GM12801 (cell line): ENCODE data around the gene KRT38.

ENCODE experiments used
- TF ChIP-seq, protein P1 (sequence below): IDR thresholded peaks from one replicate; pipeline ENCODE4 v1.5.1; 2011; ENCODE audit warnings: control low read depth; ENCODE audit not compliant: insufficient read length; ENCODE audit errors: extremely low read depth

KRT38 gene

DNA sequence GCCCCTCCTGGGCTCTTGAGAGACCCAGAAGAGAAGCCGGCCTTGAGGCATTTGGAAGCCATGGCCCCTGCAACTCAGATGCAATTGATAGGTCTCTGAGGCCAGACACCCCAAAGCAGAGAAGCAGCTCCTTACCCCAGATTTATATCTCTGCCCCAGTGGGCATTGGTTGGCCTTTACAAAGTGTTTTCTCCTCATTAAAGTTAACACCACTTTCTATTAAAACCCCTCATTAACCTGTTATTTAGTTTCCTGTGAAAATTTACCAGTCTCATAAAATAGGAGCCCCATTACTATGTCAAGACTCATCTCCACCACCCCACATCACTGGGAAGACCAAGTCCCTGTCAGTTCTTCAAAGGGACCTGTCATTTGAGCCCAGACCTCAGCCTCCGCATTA, 40.3 kb upstream of the KRT38 start, which contains the start of gene KRT35:
TSS of gene KRT35 (minus strand) at position 116 of the 400 bp plus-strand sequence. CDS start at position 62, 54 bp downstream.
- TF ChIP-seq, protein P1, sequence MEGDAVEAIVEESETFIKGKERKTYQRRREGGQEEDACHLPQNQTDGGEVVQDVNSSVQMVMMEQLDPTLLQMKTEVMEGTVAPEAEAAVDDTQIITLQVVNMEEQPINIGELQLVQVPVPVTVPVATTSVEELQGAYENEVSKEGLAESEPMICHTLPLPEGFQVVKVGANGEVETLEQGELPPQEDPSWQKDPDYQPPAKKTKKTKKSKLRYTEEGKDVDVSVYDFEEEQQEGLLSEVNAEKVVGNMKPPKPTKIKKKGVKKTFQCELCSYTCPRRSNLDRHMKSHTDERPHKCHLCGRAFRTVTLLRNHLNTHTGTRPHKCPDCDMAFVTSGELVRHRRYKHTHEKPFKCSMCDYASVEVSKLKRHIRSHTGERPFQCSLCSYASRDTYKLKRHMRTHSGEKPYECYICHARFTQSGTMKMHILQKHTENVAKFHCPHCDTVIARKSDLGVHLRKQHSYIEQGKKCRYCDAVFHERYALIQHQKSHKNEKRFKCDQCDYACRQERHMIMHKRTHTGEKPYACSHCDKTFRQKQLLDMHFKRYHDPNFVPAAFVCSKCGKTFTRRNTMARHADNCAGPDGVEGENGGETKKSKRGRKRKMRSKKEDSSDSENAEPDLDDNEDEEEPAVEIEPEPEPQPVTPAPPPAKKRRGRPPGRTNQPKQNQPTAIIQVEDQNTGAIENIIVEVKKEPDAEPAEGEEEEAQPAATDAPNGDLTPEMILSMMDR = no peak

- TF ChIP-seq, protein P1 = no peak
Observed at GRCh38 chr17:41480581-41480980, 39.8 kb upstream of the KRT38 start.

DNA sequence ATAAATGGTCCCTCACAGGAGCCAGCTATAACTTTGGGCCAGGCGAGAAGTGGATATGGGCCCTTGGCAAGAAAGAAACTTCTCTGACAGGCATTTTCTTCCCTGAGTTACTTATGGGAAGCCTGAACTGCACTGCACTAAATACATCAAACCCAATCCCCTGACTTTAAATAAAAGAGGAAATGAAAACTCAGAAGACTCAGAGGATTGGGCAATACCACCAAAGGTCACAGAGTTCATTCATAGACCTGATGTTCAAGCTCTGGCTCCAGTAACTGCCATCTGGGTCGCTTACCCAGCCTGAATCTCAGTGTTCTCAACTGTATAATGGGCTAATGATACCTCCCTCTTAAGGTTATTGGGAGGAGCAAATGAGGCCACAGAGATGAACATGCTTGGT, 39.4 kb upstream of the KRT38 start:
- TF ChIP-seq, protein P1 = no peak

- TF ChIP-seq, protein P1 = no peak
Observed at GRCh38 chr17:41478237-41478636, 37.5 kb upstream of the KRT38 start.

DNA sequence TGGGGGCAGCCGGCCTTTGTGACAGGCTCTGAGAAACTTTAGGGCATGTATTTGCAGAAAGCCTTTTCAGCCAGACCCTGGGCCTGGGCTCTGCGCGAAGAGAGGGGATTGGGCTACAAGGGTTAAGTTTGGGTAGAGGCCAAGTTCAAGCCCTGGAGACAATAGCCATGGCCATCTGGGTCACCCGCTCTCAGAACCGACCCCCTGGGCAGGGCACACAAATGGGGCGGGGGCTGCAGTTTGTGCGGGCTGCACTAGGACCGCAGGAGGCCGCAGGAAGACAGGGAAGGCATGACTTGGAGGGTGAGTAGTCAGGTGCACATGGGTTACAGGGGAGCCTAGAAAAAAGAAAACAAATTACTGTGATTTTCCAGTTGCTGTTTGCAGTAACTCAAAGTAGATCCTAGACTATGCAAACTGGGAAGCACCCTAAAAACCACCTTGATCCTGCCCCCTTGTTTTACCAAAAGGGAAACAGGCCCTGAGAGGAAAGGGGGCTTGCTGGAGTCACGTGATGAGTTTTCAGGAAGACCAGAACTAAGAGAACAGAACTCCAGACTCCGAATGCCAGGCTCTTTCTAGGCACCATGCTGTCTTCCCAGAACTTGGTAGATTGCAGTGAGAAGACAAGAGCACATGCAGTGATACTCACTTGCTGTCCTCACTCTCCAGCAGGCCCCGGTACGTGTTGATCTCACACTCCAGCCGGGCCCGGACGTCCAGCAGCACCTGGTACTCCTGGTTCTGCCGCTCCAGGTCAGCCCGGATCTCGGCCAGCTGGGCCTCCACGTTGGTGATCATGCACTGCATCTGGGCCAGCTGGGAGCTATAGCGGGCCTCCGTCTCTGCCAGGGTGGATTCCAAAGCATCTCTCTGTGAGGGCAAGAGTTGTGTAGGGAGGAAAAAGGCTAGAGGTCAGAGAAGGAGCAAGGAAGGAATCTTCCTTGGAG, 36.4 kb upstream of the KRT38 start:
- TF ChIP-seq, protein P1 = no peak

GRCh38 chr17:41475421-41475820, 34.6 kb upstream of the KRT38 start:
- TF ChIP-seq, protein P1 = no peak

DNA sequence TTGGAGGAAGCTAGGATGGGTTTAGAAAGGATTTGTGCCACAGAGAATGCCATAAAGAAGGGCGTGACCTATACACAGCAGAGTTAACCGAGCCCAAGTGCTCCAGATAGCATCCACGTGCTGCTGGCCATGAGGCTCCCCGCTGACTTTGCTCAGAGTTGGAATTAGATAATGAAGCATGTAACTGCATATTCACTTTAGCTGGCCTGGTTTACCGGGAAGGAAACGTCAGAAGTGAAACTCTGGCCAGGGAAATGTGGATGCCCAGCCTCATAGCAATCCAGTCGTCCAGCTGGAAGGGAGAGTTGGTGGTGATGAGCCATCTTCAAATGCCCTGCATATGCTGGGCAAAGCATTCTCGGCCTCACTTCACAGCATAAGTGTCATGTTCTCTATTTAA, 34.1 kb upstream of the KRT38 start:
- TF ChIP-seq, protein P1 = no peak
